ENCODE measurements around the gene PCDH1. TPM values are rescaled to one million over a fixed set of nuclear protein-coding genes. Genes with fewer than 3 reads are reported as not detected.
"Not testable (repeated sequence)": the region's sequence is repeated elsewhere in the genome, so short reads cannot be mapped to it uniquely, and the experiment has no call there.

Gene PCDH1
- total RNA-seq, 2 donors from 2014 or later = 45.4 to 69.7 TPM

DNA sequence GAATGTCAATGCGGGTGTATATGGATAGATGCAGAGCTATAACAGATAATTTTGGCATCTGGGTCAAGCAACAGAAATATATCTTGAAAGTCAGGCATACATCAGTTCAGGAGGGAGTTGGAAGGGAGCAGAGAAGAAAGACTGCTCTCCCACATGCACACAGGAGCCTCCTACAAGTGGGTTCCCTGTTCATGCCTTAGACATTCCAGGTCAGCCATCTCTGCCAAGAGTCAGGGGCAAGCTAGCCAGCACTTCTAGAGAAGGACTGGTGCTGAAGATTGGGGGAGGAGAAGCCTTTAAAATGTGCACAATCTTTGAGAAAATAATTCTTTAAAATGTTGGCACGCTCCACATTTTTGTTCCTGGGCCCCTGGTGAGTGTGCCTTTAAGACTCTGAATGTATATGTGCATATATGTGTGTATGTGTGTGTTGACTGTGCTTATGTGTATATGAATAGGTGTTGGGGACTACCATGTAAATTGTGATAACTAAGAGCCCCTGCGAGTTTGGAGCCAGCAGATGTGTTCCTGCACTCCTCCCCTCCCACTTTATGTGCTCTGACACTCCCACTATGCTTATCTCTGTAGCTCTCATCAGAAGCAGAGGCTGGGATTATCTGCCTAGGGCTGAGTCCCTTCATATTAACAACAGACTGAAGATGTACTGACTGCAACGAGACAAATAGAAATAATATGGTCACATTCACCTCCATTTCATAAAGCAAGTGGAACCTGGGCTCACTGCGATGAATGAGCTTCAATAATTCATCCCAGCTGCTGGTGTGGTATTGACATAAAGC is 24.0 kb upstream of the PCDH1 start:
- no peak for DNase-seq
- TF ChIP-seq, protein P1, sequence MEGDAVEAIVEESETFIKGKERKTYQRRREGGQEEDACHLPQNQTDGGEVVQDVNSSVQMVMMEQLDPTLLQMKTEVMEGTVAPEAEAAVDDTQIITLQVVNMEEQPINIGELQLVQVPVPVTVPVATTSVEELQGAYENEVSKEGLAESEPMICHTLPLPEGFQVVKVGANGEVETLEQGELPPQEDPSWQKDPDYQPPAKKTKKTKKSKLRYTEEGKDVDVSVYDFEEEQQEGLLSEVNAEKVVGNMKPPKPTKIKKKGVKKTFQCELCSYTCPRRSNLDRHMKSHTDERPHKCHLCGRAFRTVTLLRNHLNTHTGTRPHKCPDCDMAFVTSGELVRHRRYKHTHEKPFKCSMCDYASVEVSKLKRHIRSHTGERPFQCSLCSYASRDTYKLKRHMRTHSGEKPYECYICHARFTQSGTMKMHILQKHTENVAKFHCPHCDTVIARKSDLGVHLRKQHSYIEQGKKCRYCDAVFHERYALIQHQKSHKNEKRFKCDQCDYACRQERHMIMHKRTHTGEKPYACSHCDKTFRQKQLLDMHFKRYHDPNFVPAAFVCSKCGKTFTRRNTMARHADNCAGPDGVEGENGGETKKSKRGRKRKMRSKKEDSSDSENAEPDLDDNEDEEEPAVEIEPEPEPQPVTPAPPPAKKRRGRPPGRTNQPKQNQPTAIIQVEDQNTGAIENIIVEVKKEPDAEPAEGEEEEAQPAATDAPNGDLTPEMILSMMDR (conservative IDR thresholded peaks at IDR 0.05) = no peak
- Histone ChIP-seq H3K27ac (ENCODE audit: low read depth, low read length) (no peak overlapping the region), H3K27me3 (ENCODE audit: control insufficient read depth, insufficient read depth, low read length, poor library complexity, severe bottlenecking) (no peaks in the 10 kb centered on the region), H3K4me3 (ENCODE audit: low read length) (no peak overlapping the region), H3K9ac (ENCODE audit: extremely low read depth, low read length, poor library complexity, severe bottlenecking) (no peak overlapping the region), H3K4me1 (ENCODE audit: control insufficient read depth, insufficient read depth, low read length) (peaks cover 8% of the 10 kb centered on the region), H3K36me3 (ENCODE audit: control insufficient read depth, insufficient read depth, low read length) (no peaks in the 10 kb centered on the region), H3K9me3 (ENCODE audit: control insufficient read depth, low read length) (peaks cover 6% of the 10 kb centered on the region)
- Mint-ChIP-seq H3K9me3 (no peaks in the 10 kb centered on the region), H3K36me3 (ENCODE audit: low read depth) (no peaks in the 10 kb centered on the region), H3K27me3 (ENCODE audit: insufficient read depth) (peaks cover 3% of the 10 kb centered on the region), H3K27ac (no peak overlapping the region), H3K4me1 (peaks cover 12% of the 10 kb centered on the region), H3K4me3 (no peak overlapping the region)
- 81% methylated on average over 5 of the region's 5 CpGs for WGBS, 2 experiments (ENCODE audit: insufficient coverage in 1 of 2, insufficient read length in 1 of 2)

GRCh38 chr5:141898448-141899049 is 20.3 kb upstream of the PCDH1 start:
- H3K9me3 ChIP-seq (ENCODE audit: control insufficient read depth, low read length) = no peaks in the 10 kb centered on the region
- H3K36me3 ChIP-seq (ENCODE audit: control insufficient read depth, insufficient read depth, low read length) = no peaks in the 10 kb centered on the region
- H3K27me3 ChIP-seq (ENCODE audit: control insufficient read depth, insufficient read depth, low read length, poor library complexity, severe bottlenecking) = no peaks in the 10 kb centered on the region
- H3K9ac ChIP-seq (ENCODE audit: extremely low read depth, low read length, poor library complexity, severe bottlenecking) = no peak overlapping the region
- Mint-ChIP-seq H3K36me3 (ENCODE audit: low read depth) (no peaks in the 10 kb centered on the region), H3K27ac (no peak overlapping the region), H3K27me3 (ENCODE audit: insufficient read depth) (peaks cover 1% of the 10 kb centered on the region), H3K4me3 (no peak overlapping the region), H3K9me3 (no peaks in the 10 kb centered on the region), H3K4me1 (peaks cover 12% of the 10 kb centered on the region)
- H3K4me3 ChIP-seq (ENCODE audit: low read length) = no peak overlapping the region
- no peak overlapping the region for H3K27ac ChIP-seq (ENCODE audit: low read depth, low read length)
- TF ChIP-seq, protein P1 (conservative IDR thresholded peaks at IDR 0.05) = no peak
- peaks cover 8% of the 10 kb centered on the region for H3K4me1 ChIP-seq (ENCODE audit: control insufficient read depth, insufficient read depth, low read length)
- no peak for DNase-seq
- 87% methylated on average over 1 to 2 of the region's 2 CpGs for WGBS, 2 experiments (ENCODE audit: insufficient coverage in 1 of 2, insufficient read length in 1 of 2)

DNA sequence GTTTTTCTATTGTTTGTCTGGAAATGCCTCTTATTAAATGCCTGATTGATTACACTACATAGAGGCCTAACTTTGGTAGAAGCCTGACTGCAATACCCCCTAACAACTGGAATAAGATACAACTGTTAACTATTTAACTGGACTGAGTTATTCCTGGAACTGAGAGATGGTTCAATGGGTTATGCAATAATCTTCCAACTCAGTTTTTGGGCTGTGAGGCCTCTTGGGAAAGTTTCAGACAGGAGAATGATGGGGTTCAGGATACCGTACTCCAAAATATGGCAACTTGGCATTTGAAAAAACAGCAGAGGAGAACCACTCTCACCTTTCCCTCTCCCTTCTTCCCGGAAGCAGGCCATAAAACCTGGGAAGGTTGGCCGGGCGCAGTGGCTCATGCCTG is 19.2 kb upstream of the PCDH1 start:
- no peak for DNase-seq
- Mint-ChIP-seq H3K36me3 (ENCODE audit: low read depth) (no peaks in the 10 kb centered on the region), H3K27ac (no peak overlapping the region), H3K9me3 (no peaks in the 10 kb centered on the region), H3K4me1 (peaks cover 3% of the 10 kb centered on the region), H3K27me3 (ENCODE audit: insufficient read depth) (peaks cover 1% of the 10 kb centered on the region), H3K4me3 (no peak overlapping the region)
- no peaks in the 10 kb centered on the region for H3K9me3 ChIP-seq (ENCODE audit: control insufficient read depth, low read length)
- no peak overlapping the region for H3K9ac ChIP-seq (ENCODE audit: extremely low read depth, low read length, poor library complexity, severe bottlenecking)
- no peaks in the 10 kb centered on the region for H3K36me3 ChIP-seq (ENCODE audit: control insufficient read depth, insufficient read depth, low read length)
- H3K4me3 ChIP-seq (ENCODE audit: low read length) = no peak overlapping the region
- no peaks in the 10 kb centered on the region for H3K27me3 ChIP-seq (ENCODE audit: control insufficient read depth, insufficient read depth, low read length, poor library complexity, severe bottlenecking)
- WGBS, 2 experiments (ENCODE audit: insufficient coverage in 1 of 2, insufficient read length in 1 of 2) = 92 to 100% methylated on average over 3 to 4 of the region's 4 CpGs
- no peak overlapping the region for H3K27ac ChIP-seq (ENCODE audit: low read depth, low read length)
- TF ChIP-seq, protein P1 (conservative IDR thresholded peaks at IDR 0.05) = no peak
- H3K4me1 ChIP-seq (ENCODE audit: control insufficient read depth, insufficient read depth, low read length) = no peaks in the 10 kb centered on the region

- not testable (repeated sequence) for H3K36me3 ChIP-seq (ENCODE audit: control insufficient read depth, insufficient read depth, low read length); H3K36me3 Mint-ChIP-seq (ENCODE audit: low read depth); H3K4me3 Mint-ChIP-seq; H3K9me3 Mint-ChIP-seq; H3K4me1 Mint-ChIP-seq; DNase-seq; H3K27me3 Mint-ChIP-seq (ENCODE audit: insufficient read depth); H3K9ac ChIP-seq (ENCODE audit: extremely low read depth, low read length, poor library complexity, severe bottlenecking); H3K27me3 ChIP-seq (ENCODE audit: control insufficient read depth, insufficient read depth, low read length, poor library complexity, severe bottlenecking); H3K27ac ChIP-seq (ENCODE audit: low read depth, low read length); H3K9me3 ChIP-seq (ENCODE audit: control insufficient read depth, low read length); H3K4me1 ChIP-seq (ENCODE audit: control insufficient read depth, insufficient read depth, low read length); H3K4me3 ChIP-seq (ENCODE audit: low read length); H3K27ac Mint-ChIP-seq
- 85% methylated on average over 2 of the region's 2 CpGs; no CpG with 5 or more reads in 1 of the 2 experiments for WGBS, 2 experiments (ENCODE audit: insufficient coverage in 1 of 2, insufficient read length in 1 of 2)
Observed at GRCh38 chr5:141890429-141890828, 12.2 kb upstream of the PCDH1 start.

All from endodermal cell (in vitro differentiated cells).